Activated T-cell treated with anti-CD3 and anti-CD28 coated beads, Interleukin-2, amount 50 U/mL, for 1 hour (primary cell): Measurements from ENCODE around the gene CTXND2.
A peak's percentile ranks its signal among the peaks of the same experiment; 100 is the strongest.
"Not testable (repeated sequence)": the region's sequence is repeated elsewhere in the genome, so short reads cannot be mapped to it uniquely, and the experiment has no call there.

Experiments
- DNase-seq: peaks from one replicate; pipeline ENCODE4 v3.0.0-alpha.2; 2020

Gene CTXND2

GRCh38 chr1:150893336-150893913, 6.5 kb downstream of the CTXND2 start:
- DNase-seq = no peak

GRCh38 chr1:150895618-150896017, 8.7 kb downstream of the CTXND2 start:
- DNase-seq = no peak

- DNase-seq = not testable (repeated sequence)
Observed at GRCh38 chr1:150899795-150900194, 12.9 kb downstream of the CTXND2 start.

GRCh38 chr1:150902346-150902745, 15.4 kb downstream of the CTXND2 start:
- no peak for DNase-seq

- no peak for DNase-seq
Observed at GRCh38 chr1:150902751-150903150, 15.8 kb downstream of the CTXND2 start.

- DNase-seq = no peak
Observed at GRCh38 chr1:150905301-150905700, 18.4 kb downstream of the CTXND2 start.

GRCh38 chr1:150906329-150906728, 19.4 kb downstream of the CTXND2 start:
- DNase-seq = no peak

- DNase-seq = no peak
Observed at GRCh38 chr1:150906813-150907212, 19.9 kb downstream of the CTXND2 start.

- no peak for DNase-seq
Observed at GRCh38 chr1:150909585-150910180, 22.7 kb downstream of the CTXND2 start.

GRCh38 chr1:150912623-150913022, 25.7 kb downstream of the CTXND2 start:
- no peak for DNase-seq

- no peak for DNase-seq
Observed at GRCh38 chr1:150917387-150917786, 30.5 kb downstream of the CTXND2 start.

- DNase-seq = peak; percentile 59
Observed at GRCh38 chr1:150922519-150922975, 35.6 kb downstream of the CTXND2 start.

GRCh38 chr1:150925080-150925479, 38.1 kb downstream of the CTXND2 start:
- peak; percentile 24 for DNase-seq

GRCh38 chr1:150926097-150926741, 39.3 kb downstream of the CTXND2 start, which contains the start of gene SETDB1:
Gene SETDB1, plus strand, starts transcription at chr1:150926363. Its CDS starts 1,352 bp downstream, at chr1:150927715.
- DNase-seq = peak; percentile 87

- no peak for DNase-seq
Observed at GRCh38 chr1:150927624-150928023, 40.7 kb downstream of the CTXND2 start.

- DNase-seq = no peak
Observed at GRCh38 chr1:150928286-150928685, 41.4 kb downstream of the CTXND2 start.

GRCh38 chr1:150928775-150929174, 41.8 kb downstream of the CTXND2 start:
- not testable (repeated sequence) for DNase-seq

GRCh38 chr1:150931773-150932172, 44.8 kb downstream of the CTXND2 start:
- no peak for DNase-seq

GRCh38 chr1:150944856-150945255, 57.9 kb downstream of the CTXND2 start:
- no peak for DNase-seq

- DNase-seq = no peak
Observed at GRCh38 chr1:150954708-150955107, 67.8 kb downstream of the CTXND2 start.

GRCh38 chr1:150955280-150955679, 68.3 kb downstream of the CTXND2 start:
- no peak for DNase-seq

- DNase-seq = no peak
Observed at GRCh38 chr1:150957666-150958065, 70.7 kb downstream of the CTXND2 start.

GRCh38 chr1:150960646-150961045, 73.7 kb downstream of the CTXND2 start:
- no peak for DNase-seq

GRCh38 chr1:150961756-150962155, 74.8 kb downstream of the CTXND2 start:
- no peak for DNase-seq
